Activated gamma-delta T cell treated with anti-CD3 and anti-CD28 coated beads, Interleukin-2, amount 50 U/mL, for 16 hours (primary cell): ENCODE measurements around the gene TMEM252.
A peak's percentile ranks its signal among the peaks of the same experiment; 100 is the strongest.

Source experiments
- DNase-seq: peaks from one replicate; pipeline ENCODE4 v3.0.0-alpha.2; 2020; ENCODE audit warnings: low read depth

TMEM252 gene, protein sequence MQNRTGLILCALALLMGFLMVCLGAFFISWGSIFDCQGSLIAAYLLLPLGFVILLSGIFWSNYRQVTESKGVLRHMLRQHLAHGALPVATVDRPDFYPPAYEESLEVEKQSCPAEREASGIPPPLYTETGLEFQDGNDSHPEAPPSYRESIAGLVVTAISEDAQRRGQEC

DNA sequence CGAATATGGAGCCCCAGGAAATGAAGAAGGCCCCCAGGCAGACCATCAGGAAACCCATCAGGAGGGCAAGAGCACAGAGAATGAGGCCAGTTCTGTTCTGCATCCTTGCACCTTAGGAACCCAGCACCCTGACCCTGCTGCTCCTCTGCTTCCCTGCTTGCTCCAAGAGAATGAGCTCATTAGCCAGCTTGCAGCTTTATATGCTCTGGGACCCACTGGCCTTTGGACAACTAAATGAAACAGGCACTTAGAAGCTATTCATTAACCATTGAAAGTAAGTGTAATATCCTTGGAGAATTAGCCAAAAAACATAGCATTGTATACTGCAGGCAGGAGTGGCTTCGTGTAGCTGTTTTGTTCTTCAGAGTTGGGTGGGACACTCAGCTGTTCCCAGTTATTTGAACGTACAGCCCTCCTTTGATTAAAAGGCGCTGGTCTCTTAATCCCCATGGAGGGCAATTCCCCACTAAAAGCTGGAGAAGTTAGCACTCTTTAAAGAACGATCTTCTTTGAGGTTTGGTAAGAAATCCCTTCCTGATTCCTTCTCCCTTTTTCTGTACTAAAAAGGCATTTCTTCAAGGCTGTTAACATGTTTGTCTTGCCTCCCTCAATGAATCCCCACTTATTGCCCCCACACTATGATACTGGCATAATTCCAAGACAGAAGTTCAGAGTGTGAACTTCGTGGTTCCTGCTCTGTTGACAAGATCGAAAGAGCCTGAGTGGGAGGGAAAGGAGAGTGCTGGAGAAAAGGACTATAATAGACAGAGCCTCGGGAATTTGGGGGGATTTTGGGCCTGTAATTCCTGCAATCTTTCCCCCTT, at the start of gene TMEM252:
TSS of gene TMEM252 (minus strand) at position 172 of the 824 bp plus-strand sequence. CDS start at position 103, 69 bp downstream.
- DNase-seq = no peak

DNA sequence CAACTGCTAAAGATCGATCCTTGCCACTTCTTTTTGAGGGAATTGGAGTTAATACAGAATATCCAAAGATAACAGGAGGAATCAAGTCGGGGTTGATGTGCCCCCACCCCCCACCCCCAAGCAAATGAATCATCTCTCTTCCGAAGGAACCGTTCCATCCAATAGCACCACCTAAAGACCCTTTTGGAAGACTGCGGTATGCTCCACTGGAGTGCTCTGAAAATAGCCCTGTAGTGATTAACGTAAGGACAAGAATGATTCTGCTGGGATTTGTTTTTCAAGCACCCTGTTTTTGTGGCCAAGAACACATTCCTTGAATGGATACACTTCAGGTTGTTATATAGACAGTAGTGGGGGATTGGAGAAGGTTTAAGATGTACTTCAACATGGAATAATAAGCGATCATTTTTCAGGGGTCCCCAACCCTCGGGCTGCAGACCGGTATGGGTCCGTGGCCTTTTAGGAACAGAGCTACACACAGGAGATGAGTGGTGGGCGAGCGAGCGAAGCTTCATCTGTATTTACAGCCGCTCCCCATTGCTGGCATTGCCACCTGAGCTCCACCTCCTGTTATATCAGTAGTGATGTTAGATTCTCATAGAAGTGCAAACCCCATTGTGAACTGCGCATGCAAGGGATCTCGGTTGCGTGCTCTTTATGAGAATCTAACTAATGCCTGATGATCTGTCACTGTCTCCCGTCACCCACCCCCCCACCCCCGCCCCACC, 44.5 kb upstream of the TMEM252 start:
- no peak for DNase-seq

DNA sequence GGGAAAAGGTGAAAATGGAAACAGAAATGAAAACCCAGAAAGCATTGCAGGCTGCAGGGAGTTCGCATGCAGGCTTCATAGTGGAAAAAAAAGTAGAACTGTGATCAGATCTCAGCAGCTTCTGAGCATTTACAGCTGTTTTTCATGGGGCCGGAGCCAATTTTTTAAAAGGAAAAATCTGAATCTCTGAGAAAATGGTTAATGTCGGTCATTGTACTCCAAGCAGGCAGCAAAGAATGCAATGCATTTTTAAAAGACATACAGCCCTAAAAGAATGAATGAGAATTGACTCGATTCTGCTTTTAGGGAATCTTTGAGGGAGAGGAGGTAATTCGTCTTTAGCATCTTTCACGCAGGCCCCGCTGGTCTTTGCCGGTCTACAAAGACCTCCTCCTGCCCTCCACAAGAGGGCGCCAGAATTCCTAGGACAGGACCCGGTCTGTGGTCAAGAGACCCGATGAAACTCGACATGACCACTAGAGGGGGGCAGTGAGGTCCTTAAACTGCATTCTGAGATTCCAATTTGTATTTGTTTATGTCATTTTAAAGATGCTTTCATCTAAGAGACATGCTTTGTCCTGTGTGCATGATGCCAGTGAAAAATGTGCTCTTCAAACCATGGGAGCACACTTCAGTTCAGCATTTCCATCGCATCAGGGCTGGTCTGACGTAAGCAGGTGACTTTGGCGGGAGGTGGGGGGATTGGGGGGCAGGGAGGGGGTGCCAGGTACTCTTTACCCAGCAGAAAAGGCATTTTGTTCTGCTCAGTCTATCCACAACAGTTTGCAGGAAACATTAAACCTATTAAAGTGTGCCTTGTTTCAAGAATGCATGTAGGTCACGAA, 43.7 kb upstream of the TMEM252 start:
- DNase-seq = peak; percentile 73

DNA sequence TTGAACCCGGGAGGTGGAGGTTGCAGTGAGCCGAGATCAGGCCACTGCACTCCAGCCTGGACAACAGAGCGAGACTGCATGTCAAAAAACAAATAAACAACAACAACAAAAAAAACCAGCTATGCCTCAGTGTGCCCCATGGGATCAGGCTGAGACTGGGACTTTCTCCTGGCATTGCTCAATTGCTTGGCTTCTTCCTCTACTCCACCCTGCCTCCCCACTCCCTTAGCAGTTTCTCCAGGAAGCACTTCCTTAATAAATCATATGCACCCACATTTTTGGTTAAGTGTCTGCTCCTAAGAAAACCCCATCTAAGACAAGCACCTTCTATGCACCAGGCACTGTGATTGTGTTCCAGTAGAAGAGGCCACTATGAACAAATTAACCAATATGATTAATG, 41.0 kb upstream of the TMEM252 start:
- DNase-seq = no peak

DNA sequence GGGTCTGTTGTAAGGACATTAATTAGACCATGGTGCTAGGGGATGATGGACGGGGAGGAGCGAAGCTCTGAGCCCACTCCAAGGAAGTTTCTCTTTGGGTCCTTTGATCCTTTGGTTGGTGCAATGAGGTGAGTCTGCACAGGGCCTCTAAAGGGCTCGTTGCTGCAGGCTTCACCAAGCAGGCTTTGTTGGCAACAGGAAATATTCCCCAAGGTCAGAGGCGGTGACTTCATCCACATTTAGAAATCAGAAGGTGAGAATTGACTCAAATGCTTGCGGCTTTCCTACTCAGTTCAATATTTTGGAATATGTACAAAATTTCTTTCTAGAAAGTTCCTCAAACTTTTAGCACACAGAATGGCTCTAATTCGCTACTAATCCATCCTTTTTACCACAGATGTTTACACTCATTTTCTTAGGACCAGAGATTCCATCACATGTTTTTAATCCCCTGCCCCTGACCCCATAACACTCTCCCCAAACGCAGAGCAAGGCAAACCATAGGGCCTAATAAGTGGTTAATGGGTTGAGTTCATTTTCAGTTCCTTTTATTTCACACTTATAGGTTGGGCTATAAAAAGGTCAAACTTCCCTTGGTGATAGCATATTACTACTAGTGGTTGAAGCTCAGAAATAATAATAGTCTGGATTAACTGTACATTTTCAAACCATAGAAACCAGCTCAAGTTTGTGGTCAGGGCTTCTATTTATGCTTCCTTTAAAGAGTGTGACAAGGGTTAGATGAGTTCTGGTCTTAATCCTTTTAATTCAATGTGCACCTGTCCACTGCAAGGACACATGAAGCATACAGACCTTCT, 37.3 kb upstream of the TMEM252 start:
- no peak for DNase-seq

DNA sequence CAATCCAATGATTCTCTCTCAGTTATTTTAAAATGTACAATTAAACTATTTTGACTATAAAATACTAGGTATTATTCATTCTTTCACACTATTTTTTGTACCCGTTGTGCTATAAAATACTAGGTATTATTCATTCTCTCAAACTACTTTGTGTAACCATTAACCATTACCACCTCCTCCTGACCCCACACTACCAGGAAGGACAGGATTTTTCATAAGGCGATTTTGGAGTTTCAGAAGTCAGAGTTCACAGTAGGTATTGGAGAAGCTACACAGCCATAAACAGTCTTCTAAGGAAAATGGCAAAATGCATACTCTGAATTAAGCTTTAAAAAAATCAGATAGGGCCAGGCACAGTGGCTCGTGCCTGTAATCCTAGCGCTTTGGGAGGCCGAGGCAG, 35.1 kb upstream of the TMEM252 start:
- DNase-seq = no peak

DNA sequence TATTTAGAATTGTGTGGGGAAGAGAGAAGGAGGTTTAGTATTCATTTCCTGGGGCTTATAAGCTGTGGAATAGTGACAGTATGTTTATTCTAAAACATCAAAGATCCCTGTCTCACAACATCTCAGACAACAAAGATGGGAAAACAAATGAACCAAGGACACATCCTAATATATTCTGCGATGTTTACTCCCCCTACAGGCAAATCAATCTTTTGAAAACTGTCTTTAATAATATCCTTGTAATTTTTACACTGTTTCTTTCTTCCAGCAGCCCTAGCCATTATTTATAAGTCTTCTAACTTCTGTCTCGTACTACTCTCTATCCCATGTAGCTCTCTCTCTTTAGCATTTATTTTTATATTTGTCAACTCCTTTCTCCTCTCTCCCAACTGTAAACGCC, 33.5 kb upstream of the TMEM252 start:
- no peak for DNase-seq

DNA sequence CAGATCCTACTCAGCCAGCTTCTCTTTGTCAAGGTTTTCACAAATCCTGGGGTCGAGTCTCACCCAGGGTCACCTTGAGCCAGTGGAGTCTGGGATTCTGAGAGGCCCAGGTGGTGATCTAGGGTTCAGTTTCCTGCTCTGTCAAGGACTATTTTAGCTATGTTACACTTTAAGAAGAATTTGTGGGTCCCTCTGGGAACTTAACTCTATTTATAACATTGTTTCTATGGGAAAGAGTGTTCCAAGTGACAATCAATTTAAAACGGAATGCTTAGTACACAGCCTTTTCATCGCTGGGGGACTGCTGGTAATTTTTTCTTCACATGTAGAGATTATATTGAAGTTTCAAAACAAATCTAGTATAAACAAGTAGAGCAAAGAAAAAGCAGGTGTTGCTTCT, 26.9 kb upstream of the TMEM252 start:
- DNase-seq = no peak

DNA sequence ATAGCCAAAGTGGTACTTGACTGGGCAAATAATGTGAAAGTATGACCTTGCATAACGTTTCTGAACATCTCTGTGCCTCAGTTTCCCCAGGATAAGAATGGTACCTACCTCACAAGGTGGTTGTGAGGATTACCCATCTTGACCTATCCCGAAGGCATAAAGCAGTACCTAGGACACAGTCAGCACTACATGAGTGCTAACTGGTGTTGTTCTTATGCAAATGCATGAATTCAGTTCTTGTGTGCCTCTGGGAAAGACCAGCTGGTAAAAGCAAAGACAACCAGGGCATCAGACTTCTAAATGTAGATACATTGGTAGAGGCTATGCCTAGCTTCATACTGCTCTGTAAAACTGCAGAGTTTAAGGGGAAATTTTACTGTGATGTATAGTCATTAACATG, 21.8 kb upstream of the TMEM252 start:
- no peak for DNase-seq

DNA sequence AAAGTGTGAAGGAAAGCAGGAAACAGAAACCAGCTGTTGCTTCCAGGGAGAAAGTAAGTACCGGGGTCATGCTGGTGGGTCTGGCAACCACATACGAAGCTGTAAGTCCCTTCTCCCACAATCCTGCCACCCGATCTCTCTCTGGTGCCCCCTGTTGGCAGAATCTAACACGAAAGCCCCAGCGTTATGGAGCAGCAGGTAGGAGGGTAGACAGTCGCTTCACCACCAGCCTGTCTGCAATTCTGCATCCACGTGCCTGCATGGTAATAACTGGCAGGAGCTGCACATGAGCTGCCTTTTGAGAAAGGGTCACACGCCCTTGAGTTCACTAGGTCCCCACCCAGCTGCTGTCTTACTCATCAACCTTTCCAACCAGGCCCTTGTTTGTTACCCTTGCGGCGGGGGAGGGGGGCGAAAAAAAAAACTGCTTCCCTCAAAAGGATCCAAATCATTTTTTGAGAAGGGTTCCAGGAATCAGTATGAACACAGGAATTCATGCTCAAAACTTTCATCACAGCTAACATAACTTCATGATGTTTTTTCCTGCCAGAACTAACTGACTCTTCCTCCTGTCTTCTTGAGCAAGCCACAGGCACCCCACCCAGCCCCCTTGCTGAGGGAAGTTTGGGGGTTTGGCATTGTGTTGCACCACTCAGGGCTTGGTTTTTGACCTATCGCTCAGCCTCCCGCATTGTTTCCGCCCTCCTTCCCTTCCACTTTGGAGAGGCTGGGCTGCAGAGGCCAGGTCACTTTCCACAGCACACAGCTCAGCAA, 19.6 kb upstream of the TMEM252 start:
- no peak for DNase-seq

DNA sequence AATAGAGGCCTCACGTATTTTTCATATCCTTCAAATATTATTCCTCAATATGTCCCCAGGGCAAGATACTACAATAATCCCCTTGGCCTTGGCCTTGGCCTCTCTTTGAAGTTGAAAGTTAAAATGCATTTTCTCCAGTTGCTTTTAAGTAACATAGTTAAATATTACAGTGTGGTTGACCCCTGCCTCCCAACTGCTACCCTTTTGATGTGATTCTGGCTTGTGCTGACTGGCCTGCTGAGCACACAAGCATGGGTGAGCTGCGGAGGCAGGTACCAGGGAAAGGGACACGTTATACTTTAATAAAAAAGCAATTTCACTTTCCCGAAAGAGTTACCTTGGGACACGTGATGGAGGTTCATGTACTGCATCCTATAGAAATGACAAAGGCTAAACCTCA, 17.9 kb upstream of the TMEM252 start:
- DNase-seq = no peak

DNA sequence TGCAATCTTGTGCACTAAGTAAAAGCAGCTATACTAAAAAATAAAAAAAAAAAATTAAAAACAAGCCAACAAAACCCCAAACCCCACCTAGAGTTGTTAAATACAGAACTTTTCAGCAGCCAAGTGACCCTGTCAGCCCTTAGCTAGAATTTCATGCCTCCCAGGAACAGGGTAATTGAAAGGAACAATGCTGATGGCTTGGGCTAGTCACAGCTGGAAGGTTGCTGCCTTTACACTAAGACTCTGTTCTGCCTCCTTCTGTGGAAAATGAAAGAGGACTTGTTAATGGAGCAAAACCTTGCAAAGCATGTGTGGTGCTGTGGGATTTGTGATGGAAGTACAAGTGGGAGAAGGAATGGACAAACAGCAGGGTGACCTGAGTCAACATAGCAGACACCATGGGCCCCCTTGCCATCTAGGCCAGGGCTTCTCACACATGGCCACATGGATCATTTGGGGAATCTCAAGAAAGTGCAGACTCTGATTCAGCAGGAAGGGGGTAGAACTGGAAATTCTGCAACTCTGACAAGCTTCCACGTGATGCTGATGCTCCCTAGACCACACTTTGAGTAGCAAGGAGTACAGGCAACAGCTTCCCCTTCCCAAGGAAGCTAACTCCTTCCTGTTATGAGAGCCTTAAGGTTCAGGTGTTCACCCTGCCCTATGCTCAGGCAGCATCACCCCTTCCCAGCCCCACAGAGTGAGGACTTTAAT, 14.9 kb upstream of the TMEM252 start:
- DNase-seq = no peak

DNA sequence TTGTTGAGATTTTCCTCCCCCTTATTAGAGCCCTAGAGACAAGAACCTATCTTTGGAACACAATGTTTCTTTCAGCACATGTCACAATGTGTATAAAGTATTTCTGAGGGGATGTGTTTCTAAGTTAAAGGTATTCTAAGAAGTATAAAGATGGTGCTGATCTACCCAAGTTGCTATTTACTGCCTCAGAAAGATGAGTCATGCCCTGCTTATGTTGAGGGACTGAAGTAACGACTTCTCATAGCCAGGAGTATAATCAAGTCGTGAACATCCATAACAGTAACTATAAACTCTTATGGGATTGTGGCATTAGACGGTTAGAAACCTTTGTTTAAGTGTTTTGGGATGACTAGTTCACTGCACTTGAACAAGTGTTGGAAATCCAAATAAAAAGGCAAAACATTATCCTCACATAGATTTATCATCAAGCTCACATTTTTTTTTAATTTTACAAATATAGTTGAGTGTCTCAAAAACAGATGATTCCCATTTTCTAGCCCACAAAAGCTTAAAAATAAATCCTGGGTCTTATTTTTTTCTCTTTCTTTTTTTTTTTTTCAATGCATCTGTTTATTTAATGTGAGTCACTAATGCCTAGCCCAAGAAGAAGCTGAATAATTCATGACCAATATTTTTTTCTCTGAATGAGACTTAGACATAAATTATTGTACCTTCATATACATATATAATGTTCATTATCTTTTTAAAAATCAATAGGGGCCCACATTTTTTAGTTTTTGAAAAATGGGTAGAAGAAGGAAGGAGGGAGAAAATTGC, 12.2 kb upstream of the TMEM252 start:
- DNase-seq = no peak

DNA sequence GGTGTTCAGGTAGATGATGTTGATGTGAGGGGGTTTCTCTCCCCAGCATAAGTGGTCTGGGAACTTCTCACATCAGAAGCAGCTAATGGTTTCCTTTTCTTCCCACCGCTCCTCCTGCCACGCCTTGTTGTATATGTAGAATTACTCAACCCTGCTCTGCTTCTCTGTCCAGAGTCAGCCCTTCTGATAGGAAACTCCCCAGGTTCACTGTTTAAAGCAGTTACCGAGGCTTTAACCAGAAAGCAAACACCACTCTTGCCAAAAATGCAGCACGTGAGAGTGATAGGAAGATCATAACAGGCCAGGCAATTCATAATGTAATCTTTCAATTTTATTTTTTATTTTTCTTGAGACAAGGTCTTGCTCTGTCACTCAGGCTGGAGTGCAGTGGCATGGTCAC, 10.5 kb upstream of the TMEM252 start:
- no peak for DNase-seq

DNA sequence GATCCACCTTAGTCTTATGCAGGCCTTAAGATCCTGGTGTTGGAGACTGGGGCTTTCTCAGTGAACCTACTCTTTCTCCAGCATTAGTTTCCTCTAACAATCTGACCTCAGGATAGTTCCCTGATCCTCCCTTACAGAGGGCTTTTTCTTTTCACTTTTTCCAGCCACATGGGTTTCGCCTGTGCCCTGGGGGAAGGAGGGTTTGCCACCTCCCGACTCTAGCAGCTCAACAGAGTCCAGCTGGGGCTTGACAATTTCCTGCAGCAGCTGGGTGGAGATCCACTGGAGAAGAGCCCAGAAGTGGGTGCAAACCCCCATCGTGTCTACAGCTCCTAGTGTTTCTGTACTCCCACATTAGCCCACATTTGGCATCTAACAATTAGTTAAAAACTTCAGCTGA, 7.6 kb upstream of the TMEM252 start:
- DNase-seq = no peak

DNA sequence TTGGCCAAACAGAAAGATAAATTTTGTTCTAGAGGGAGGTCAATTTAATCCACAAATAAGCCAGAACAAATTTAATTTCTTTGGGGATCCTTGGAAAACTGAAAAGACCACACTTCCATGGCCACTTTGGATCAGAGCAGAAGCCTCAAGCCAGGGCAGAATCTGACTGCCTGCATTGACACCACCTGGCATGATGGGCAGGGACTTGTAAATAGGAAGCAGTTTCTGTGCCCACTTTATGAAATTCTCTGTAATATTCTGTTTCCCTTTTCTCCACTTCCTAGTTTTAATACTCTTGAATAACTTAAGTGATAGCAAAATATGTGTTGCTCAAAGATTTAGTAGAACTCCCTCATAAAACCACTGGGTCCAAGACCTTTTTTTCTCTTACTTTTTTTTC, 6.7 kb upstream of the TMEM252 start:
- DNase-seq = no peak

DNA sequence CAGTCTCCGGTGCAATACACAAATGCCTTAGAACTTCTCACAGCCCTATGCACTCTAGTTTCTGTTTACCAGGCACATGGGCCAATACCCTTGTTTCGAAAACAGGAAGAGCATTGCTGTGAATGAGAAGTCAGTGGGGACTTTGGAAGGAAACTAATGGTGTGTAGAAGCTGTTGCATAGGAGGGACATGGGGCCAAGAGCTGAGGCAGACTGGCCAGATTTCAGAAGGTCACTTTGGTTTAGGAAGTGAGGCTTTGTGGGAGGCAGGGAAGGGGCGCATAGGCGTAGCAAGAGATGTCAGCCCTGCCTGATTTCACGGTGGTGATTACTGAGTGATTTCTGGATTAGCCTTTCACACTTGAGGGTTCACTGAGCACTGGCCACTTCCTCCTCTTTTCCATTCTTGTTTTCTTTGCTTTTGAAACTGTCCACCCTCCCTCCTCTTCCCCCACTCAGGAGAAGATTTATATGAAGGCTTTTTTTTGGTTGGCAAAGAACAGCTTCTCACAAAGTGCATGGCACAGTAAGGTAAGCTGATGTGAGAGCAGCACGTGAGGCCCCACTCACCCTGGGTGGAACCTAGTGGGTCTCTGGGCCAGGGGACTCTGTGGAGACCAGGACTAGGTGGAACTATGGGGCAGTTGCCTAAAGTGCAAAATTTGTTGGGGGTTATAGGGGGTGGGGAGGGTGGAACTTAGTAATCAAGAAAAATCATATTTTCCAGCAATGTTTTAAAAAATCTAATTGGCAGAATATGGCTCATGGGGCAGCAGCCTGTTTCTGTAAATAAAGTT, 6.1 kb upstream of the TMEM252 start:
- DNase-seq = no peak

DNA sequence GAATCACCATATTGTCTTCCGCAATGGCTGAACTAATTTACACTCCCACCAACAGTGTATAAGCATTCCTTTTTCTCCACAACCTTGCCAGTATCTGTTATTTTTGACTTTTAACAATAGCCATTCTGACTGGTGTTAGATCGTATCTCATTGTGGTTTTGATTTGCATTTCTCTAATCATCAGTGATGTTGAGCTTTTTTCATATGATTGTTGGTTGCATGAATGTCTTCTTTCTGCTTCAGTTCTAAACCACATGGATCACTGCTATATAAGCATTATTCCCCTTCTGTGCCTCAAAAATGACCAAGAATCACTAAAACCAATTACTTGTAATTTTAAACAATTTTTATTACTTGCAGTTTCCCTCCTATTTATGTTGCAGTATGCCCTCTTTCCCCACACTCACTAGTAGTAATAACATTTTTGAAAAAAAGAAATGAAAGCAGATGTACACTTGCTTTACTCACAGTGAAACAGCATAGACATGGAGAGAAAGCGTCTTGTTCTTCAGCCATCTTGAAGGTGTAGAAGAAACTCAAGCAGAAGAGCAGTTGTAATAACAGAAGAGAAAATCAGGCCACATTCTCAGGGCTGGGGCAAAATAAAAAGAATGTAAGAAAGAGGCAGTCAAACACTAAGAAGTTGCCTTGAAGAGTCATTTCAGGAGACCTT, 4.5 kb upstream of the TMEM252 start:
- DNase-seq = no peak
